ENCODE measurements around the gene BDKRB1. TPM values are rescaled to one million over a fixed set of nuclear protein-coding genes. Genes with fewer than 3 reads are reported as not detected.

Gene BDKRB1
- total and polyA plus RNA-seq, 2 donors (not counting 3 experiments of a cell fraction or from before 2014, with no cell fraction given), result not detected

GRCh38 chr14:96216627-96217026, 39.4 kb upstream of the BDKRB1 start:
- Histone ChIP-seq H3K27me3 (ENCODE audit: control insufficient read depth in 2 of 2, insufficient read depth in 2 of 2, low read length in 2 of 2) (no peaks in the 10 kb centered on the region), H3K9me3 (replicated peaks; ENCODE audit: control insufficient read depth, insufficient read depth, low read length) (no peaks in the 10 kb centered on the region), H4K20me1 (replicated peaks; ENCODE audit: control insufficient read depth, extremely low read depth, insufficient read depth, low read length) (no peaks in the 10 kb centered on the region), H3K36me3 (ENCODE audit: control insufficient read depth in 2 of 2, extremely low read depth in 1 of 2, insufficient read depth in 2 of 2, low read length in 2 of 2) (no peaks in the 10 kb centered on the region), H2AFZ (ENCODE audit: low read depth, low read length) (no peak overlapping the region), H3K4me1 (ENCODE audit: control insufficient read depth, extremely low read depth, insufficient read depth, low read length) (no peaks in the 10 kb centered on the region), H3K4me2 (ENCODE audit: insufficient read depth, low read length) (no peak overlapping the region), H3K4me3 (replicated peaks in 1 of 3; ENCODE audit: insufficient read depth in 1 of 3, low read depth in 1 of 3, low read length in 3 of 3) (no peak overlapping the region), H3K27ac (ENCODE audit: insufficient read depth, low read depth, low read length) (no peak overlapping the region), H3K9ac (replicated peaks; ENCODE audit: extremely low read depth, insufficient read depth, low read length) (no peak overlapping the region), H3K79me2 (ENCODE audit: control insufficient read depth, insufficient read depth, low read length) (no peaks in the 10 kb centered on the region), H3K9me1 (replicated peaks; ENCODE audit: control insufficient read depth, extremely low read depth, insufficient read depth, low read length) (no peaks in the 10 kb centered on the region)
- DNase-seq (ENCODE audit: low read depth, low spot score) (no peak), FAIRE-seq (no peak)
- ChIA-PET POLR2A (no interaction called here), CTCF (no interaction called here)
- no TSS peak for BruUV-seq (replicated peaks)
- no peak for TF ChIP-seq EZH2 (IDR thresholded peaks at IDR 0.05; ENCODE audit: borderline replicate concordance, low read depth, low read length, severe bottlenecking)
- no peak for TF ChIP-seq POLR2AphosphoS5 (IDR thresholded peaks at IDR 0.05; ENCODE audit: insufficient read depth, low read depth, low read length)
- TF ChIP-seq GATA2 (IDR thresholded peaks at IDR 0.05; ENCODE audit: insufficient read depth, insufficient read length, low read depth, low read length), result no peak
- no peak for TF ChIP-seq FOS (IDR thresholded peaks at IDR 0.05; ENCODE audit: borderline replicate concordance, insufficient read depth, low read length)
- TF ChIP-seq MAX (IDR thresholded peaks at IDR 0.05; ENCODE audit: insufficient read depth, insufficient read length), result no peak
- TF ChIP-seq CTCF (IDR thresholded peaks at IDR 0.05; ENCODE audit: extremely low read depth in 1 of 2, insufficient read depth in 1 of 2, low read depth in 1 of 2, low read length in 2 of 2), result no peak
- TF ChIP-seq MYC (IDR thresholded peaks at IDR 0.05; ENCODE audit: low read depth, low read length), result no peak
- no peak for TF ChIP-seq JUN (IDR thresholded peaks at IDR 0.05; ENCODE audit: borderline replicate concordance, insufficient read depth, insufficient read length, low read depth)
- TF ChIP-seq POLR2A (IDR thresholded peaks at IDR 0.05; ENCODE audit: low read depth, low read length), result no peak
- intact Hi-C loops (cut with micrococcal nuclease) (no loop called here), dilution Hi-C loops (cut with MboI; ENCODE audit: extremely low pct_ligation_motif_present, low sequenced_read_pairs) (no loop called here)
